AG04449 (cell line): ENCODE measurements around the gene PPP2R2B.

Experiments used
- CTCF ChIA-PET: fragments of 350-600 bp; formaldehyde crosslinking; extraction: SDS; loops from one replicate; lab custom pipeline; 2021; ENCODE audit warnings: antibody characterized with exemption; lab: Yijun Ruan, JAX
- POLR2A ChIA-PET: fragments of 400-600, 350-600 bp; formaldehyde crosslinking; extraction: SDS; loops from one replicate; lab custom pipeline; 2020; ENCODE audit warnings: antibody characterized with exemption, inconsistent platforms; lab: Yijun Ruan, JAX
- DNase-seq: peaks from one replicate; pipeline ENCODE4 v3.0.0-alpha.2; 2010; ENCODE audit warnings: low read depth, low spot score
- H3K4me3 ChIP-seq: 2 replicates; pipeline ENCODE4 v1.5.1; 2011; ENCODE audit warnings: low read depth, mild to moderate bottlenecking, control low read depth, low read length
- CTCF ChIP-seq: IDR thresholded peaks from one replicate; pipeline ENCODE4 v1.5.1; 2011; ENCODE audit warnings: mild to moderate bottlenecking, moderate library complexity, low read length, control low read depth, inconsistent platforms; ENCODE audit not compliant: insufficient read depth; ENCODE audit errors: missing control alignments

The PPP2R2B gene

GRCh38 chr5:146607659-146608332 is 270.8 kb downstream of the PPP2R2B start:
- CTCF ChIA-PET = no interaction called here
- no peak for TF ChIP-seq CTCF
- POLR2A ChIA-PET = no interaction called here
- no peak overlapping the region for H3K4me3 ChIP-seq
- no peak for DNase-seq

- TF ChIP-seq CTCF = no peak
- no peak overlapping the region for H3K4me3 ChIP-seq
- POLR2A ChIA-PET = no interaction called here
- CTCF ChIA-PET = no interaction called here
- DNase-seq = no peak
These were observed 271.7 kb downstream of the PPP2R2B start for GRCh38 chr5:146606893-146607292.

- H3K4me3 ChIP-seq = no peak overlapping the region
- no peak for DNase-seq
- no peak for TF ChIP-seq CTCF
- POLR2A ChIA-PET = no interaction called here
- CTCF ChIA-PET = no interaction called here
These were observed 278.2 kb downstream of the PPP2R2B start for GRCh38 chr5:146600376-146600775.

- no peak overlapping the region for H3K4me3 ChIP-seq
- ChIA-PET POLR2A (no interaction called here), CTCF (no interaction called here)
These were observed 279.3 kb downstream of the PPP2R2B start for GRCh38 chr5:146599261-146599660.

GRCh38 chr5:146595088-146595487 is 283.5 kb downstream of the PPP2R2B start:
- ChIA-PET CTCF (interaction anchor here (1.6 kb wide), 1 partner anchor 53 kb away, joined by 3 read pairs; no protein-coding TSS in a partner anchor), POLR2A (no interaction called here)
- DNase-seq = no peak
- TF ChIP-seq CTCF = no peak
- H3K4me3 ChIP-seq = no peak overlapping the region

More at GRCh38 chr5:146599261-146599660, 279.3 kb downstream of the PPP2R2B start:
- no peak for TF ChIP-seq CTCF
- DNase-seq = no peak

GRCh38 chr5:146592352-146592751 is 286.2 kb downstream of the PPP2R2B start:
- no peak overlapping the region for H3K4me3 ChIP-seq
- CTCF ChIA-PET = no interaction called here
- POLR2A ChIA-PET = no interaction called here
- no peak for DNase-seq
- no peak for TF ChIP-seq CTCF
